Stimulated activated effector memory CD8-positive, alpha-beta T cell treated with anti-CD3 and anti-CD28 coated beads, Interleukin-12 subunit alpha, Interleukin-12 subunit beta, amount 100 ng/mL, for 72 hours (primary cell): ENCODE results near the gene AUH.
A peak's percentile ranks its signal among the peaks of the same experiment; 100 is the strongest.

ENCODE experiments used
- ATAC-seq: fragments of 150-1000 bp; cut with Tn5 transposase; 2 replicates; pipeline ENCODE4 v1.10.0; 2021
- DNase-seq, 2 donors: peaks; one replicate each; pipeline ENCODE4 v3.0.0; 2021 to 2022; ENCODE audit warnings: low spot score in 2 of 2
- H3K27ac Mint-ChIP-seq: one replicate; pipeline ENCODE4 v1.8.0; 2022; ENCODE audit warnings: mild to moderate bottlenecking, mixed read lengths
- H3K36me3 Mint-ChIP-seq: one replicate; pipeline ENCODE4 v1.8.0; 2022; ENCODE audit warnings: mild to moderate bottlenecking, mixed read lengths
- H3K4me1 Mint-ChIP-seq: one replicate; pipeline ENCODE4 v1.8.0; 2022; ENCODE audit warnings: mixed read lengths
- H3K4me3 Mint-ChIP-seq: one replicate; pipeline ENCODE4 v1.8.0; 2022; ENCODE audit warnings: mild to moderate bottlenecking, mixed read lengths
- H3K9me3 Mint-ChIP-seq: one replicate; pipeline ENCODE4 v1.8.0; 2022; ENCODE audit warnings: mixed read lengths

Gene AUH

GRCh38 chr9:91181541-91181940 is 180.2 kb downstream of the AUH start:
- H3K4me1 Mint-ChIP-seq: peaks cover 44% of the 10 kb centered on the region
- DNase-seq (no peak), ATAC-seq (no peak)
- peaks cover 13% of the 10 kb centered on the region for H3K36me3 Mint-ChIP-seq
- no peak overlapping the region for H3K4me3 Mint-ChIP-seq
- H3K27ac Mint-ChIP-seq: no peak overlapping the region
- no peaks in the 10 kb centered on the region for H3K9me3 Mint-ChIP-seq

- peaks cover 13% of the 10 kb centered on the region for H3K36me3 Mint-ChIP-seq
- peak in 1 of 2 donors; percentile 41 for DNase-seq
- no peak overlapping the region for H3K27ac Mint-ChIP-seq
- peaks cover 43% of the 10 kb centered on the region for H3K4me1 Mint-ChIP-seq
- ATAC-seq: no peak
- no peak overlapping the region for H3K4me3 Mint-ChIP-seq
- no peaks in the 10 kb centered on the region for H3K9me3 Mint-ChIP-seq
These were observed 180.8 kb downstream of the AUH start for GRCh38 chr9:91180930-91181268.

- H3K4me3 Mint-ChIP-seq: no peak overlapping the region
- ATAC-seq (no peak), DNase-seq (peak in 1 of 2 donors; percentile 38)
- peak overlapping the region; percentile 70 for H3K27ac Mint-ChIP-seq
- H3K4me1 Mint-ChIP-seq: peaks cover 49% of the 10 kb centered on the region
- H3K9me3 Mint-ChIP-seq: no peaks in the 10 kb centered on the region
- H3K36me3 Mint-ChIP-seq: peaks cover 13% of the 10 kb centered on the region
These were observed 181.3 kb downstream of the AUH start for GRCh38 chr9:91180240-91180929.

GRCh38 chr9:91179237-91180138 is 182.2 kb downstream of the AUH start:
- DNase-seq: peak in 1 of 2 donors; percentile 43
- no peak overlapping the region for H3K4me3 Mint-ChIP-seq

GRCh38 chr9:91178281-91179236 is 183.2 kb downstream of the AUH start:
- Mint-ChIP-seq H3K27ac (peak overlapping the region; percentile 70), H3K4me1 (peaks cover 65% of the 10 kb centered on the region), H3K36me3 (peaks cover 17% of the 10 kb centered on the region), H3K4me3 (peak overlapping the region; percentile 72), H3K9me3 (no peaks in the 10 kb centered on the region)
- ATAC-seq (peak; percentile 35), DNase-seq (peak in 1 of 2 donors; percentile 60)

More at GRCh38 chr9:91179237-91180138, 182.2 kb downstream of the AUH start:
- Mint-ChIP-seq H3K36me3 (peaks cover 17% of the 10 kb centered on the region), H3K27ac (peak overlapping the region; percentile 70), H3K4me1 (peaks cover 58% of the 10 kb centered on the region), H3K9me3 (no peaks in the 10 kb centered on the region)
- no peak for ATAC-seq

GRCh38 chr9:91177661-91178280 is 183.9 kb downstream of the AUH start:
- DNase-seq (peak in 1 of 2 donors; percentile 76), ATAC-seq (peak; percentile 79)
- H3K9me3 Mint-ChIP-seq: no peaks in the 10 kb centered on the region
- H3K27ac Mint-ChIP-seq: peak overlapping the region; percentile 70
- peak overlapping the region; percentile 72 for H3K4me3 Mint-ChIP-seq
- peaks cover 65% of the 10 kb centered on the region for H3K4me1 Mint-ChIP-seq
- peaks cover 17% of the 10 kb centered on the region for H3K36me3 Mint-ChIP-seq

- Mint-ChIP-seq H3K4me3 (peak overlapping the region; percentile 72), H3K36me3 (peaks cover 17% of the 10 kb centered on the region), H3K4me1 (peaks cover 65% of the 10 kb centered on the region), H3K27ac (peak overlapping the region; percentile 70), H3K9me3 (peaks cover 1% of the 10 kb centered on the region)
- DNase-seq (peak in 1 of 2 donors; percentile 53), ATAC-seq (no peak)
These were observed 184.6 kb downstream of the AUH start for GRCh38 chr9:91177081-91177480.

- H3K27ac Mint-ChIP-seq: peak overlapping the region; percentile 70
These were observed 185.3 kb downstream of the AUH start for GRCh38 chr9:91176426-91176825.

GRCh38 chr9:91174772-91175171 is 186.9 kb downstream of the AUH start:
- H3K9me3 Mint-ChIP-seq: peaks cover 13% of the 10 kb centered on the region
- H3K27ac Mint-ChIP-seq: peak overlapping the region; percentile 70
- peak overlapping the region; percentile 35 for H3K4me3 Mint-ChIP-seq
- peaks cover 17% of the 10 kb centered on the region for H3K36me3 Mint-ChIP-seq
- peaks cover 57% of the 10 kb centered on the region for H3K4me1 Mint-ChIP-seq
- DNase-seq (no peak), ATAC-seq (no peak)

More at GRCh38 chr9:91176426-91176825, 185.3 kb downstream of the AUH start:
- ATAC-seq (no peak), DNase-seq (peak in 1 of 2 donors; percentile 37)
- peak overlapping the region; percentile 72 for H3K4me3 Mint-ChIP-seq
- H3K9me3 Mint-ChIP-seq: peaks cover 8% of the 10 kb centered on the region
- H3K4me1 Mint-ChIP-seq: peaks cover 65% of the 10 kb centered on the region
- H3K36me3 Mint-ChIP-seq: peaks cover 17% of the 10 kb centered on the region

- H3K4me3 Mint-ChIP-seq: no peak overlapping the region
- H3K4me1 Mint-ChIP-seq: peaks cover 38% of the 10 kb centered on the region
- H3K27ac Mint-ChIP-seq: no peak overlapping the region
- DNase-seq (no peak), ATAC-seq (no peak)
- peaks cover 10% of the 10 kb centered on the region for H3K36me3 Mint-ChIP-seq
- H3K9me3 Mint-ChIP-seq: peaks cover 13% of the 10 kb centered on the region
These were observed 189.4 kb downstream of the AUH start for GRCh38 chr9:91172329-91172728.

GRCh38 chr9:91170951-91171350 is 190.8 kb downstream of the AUH start:
- DNase-seq (no peak), ATAC-seq (no peak)
- Mint-ChIP-seq H3K36me3 (peaks cover 4% of the 10 kb centered on the region), H3K4me1 (peaks cover 32% of the 10 kb centered on the region), H3K4me3 (no peak overlapping the region), H3K9me3 (peaks cover 13% of the 10 kb centered on the region), H3K27ac (no peak overlapping the region)

GRCh38 chr9:91166796-91167366 is 194.8 kb downstream of the AUH start:
- no peak overlapping the region for H3K27ac Mint-ChIP-seq

GRCh38 chr9:91164724-91165520 is 196.8 kb downstream of the AUH start:
- H3K4me1 Mint-ChIP-seq: peaks cover 65% of the 10 kb centered on the region
- peaks cover 47% of the 10 kb centered on the region for H3K36me3 Mint-ChIP-seq
- H3K9me3 Mint-ChIP-seq: no peaks in the 10 kb centered on the region
- ATAC-seq: peak; percentile 82
- peak overlapping the region; percentile 98 for H3K27ac Mint-ChIP-seq
- peak; percentile 62 to 91 for DNase-seq
- peak overlapping the region; percentile 88 for H3K4me3 Mint-ChIP-seq

More at GRCh38 chr9:91166796-91167366, 194.8 kb downstream of the AUH start:
- H3K4me1 Mint-ChIP-seq: peaks cover 50% of the 10 kb centered on the region
- no peak for ATAC-seq
- H3K4me3 Mint-ChIP-seq: no peak overlapping the region
- peaks cover 9% of the 10 kb centered on the region for H3K9me3 Mint-ChIP-seq
- no peak for DNase-seq
- peaks cover 39% of the 10 kb centered on the region for H3K36me3 Mint-ChIP-seq
